HS-27A (cell line): Measurements from ENCODE around the gene ZFP42.
"Not testable (repeated sequence)": the region's sequence is repeated elsewhere in the genome, so short reads cannot be mapped to it uniquely, and the experiment has no call there.

Experiments used
- DNase-seq: peaks from one replicate; pipeline ENCODE4 v3.0.0-alpha.2; 2012; ENCODE audit warnings: low read depth, missing footprints

Gene ZFP42

DNA sequence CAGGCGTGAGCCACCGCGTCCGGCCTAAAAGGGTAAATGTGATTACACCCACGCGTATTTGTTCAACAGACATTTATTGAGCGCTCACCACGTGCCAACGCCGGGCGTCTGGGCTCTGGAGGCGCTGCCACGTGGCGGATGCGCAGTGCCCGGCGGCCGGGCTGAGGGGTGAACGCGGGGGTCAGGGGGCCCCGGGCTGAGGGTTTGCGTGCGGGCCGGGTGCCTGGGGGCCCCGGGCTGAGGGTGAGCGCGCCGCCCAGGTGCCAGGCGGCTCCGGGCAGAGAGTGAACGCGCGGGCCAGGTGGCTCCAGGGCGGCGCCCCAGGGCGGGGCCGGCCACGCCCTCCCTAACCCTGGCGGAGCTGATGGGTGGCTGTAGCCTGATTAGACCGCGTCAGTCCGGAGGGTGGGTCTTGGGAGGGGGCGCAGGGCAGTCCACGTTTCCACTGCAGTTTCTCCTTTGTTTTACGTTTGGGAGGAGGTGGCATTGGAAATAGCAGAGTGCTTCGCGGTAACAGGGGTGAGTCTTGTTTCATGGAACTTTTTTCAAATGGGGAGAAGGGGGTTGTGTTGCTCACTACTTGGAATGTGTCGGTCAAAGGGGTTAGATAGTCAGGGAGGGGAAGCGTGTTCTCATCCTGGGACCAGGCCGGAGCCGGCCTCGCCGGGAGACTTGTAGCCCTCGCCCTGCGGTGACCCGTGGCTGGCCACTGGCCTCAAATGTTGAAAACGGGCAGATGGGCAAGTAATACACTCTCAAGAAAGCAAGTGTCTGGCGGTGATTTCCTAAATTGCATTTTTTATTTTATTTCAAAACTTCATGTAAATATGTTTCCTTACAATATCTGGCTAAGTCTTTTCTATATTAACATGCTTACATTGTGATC, at the start of gene ZFP42:
Gene ZFP42 (plus strand): TSS at position 450 of the 886 bp plus-strand sequence. CDS start 7,037 bp downstream, outside the sequence.
- no peak for DNase-seq

DNA sequence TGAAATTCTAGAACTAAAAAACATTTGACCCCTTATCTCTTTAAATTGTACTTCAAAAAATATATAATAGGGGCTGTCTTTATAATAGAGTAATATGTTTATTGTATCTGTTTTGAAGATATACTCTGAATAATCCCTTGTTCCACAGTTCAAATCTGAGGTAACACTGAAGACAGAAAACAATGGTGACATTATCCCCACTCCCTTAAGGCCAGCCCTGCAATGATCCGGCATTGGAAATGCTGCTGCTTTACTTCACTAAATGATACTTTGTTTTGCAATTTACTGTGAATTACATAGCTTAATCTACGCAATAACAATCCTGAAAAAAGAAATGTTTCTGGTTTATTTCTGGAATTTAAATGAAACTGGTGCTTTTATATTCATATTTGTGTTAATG, 34.4 kb upstream of the ZFP42 start:
- no peak for DNase-seq

DNA sequence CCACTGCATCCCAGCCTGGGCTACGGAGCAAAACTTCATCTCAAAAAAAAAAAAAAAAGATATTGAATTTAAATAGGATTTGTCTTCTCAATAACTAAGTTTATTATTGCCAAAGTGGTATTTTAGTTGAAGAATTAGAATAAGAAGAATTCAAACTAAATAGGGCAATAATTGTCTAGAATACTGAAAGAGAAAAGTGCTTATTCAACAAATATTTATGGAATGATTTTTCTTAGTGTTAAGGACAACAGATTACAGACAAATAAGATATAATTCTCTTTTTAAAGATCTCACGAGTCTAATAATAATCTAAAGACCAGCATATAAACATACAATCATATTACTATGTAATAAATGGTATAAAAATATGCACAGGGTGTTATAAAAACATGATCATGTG, 33.6 kb upstream of the ZFP42 start:
- DNase-seq, result no peak

DNA sequence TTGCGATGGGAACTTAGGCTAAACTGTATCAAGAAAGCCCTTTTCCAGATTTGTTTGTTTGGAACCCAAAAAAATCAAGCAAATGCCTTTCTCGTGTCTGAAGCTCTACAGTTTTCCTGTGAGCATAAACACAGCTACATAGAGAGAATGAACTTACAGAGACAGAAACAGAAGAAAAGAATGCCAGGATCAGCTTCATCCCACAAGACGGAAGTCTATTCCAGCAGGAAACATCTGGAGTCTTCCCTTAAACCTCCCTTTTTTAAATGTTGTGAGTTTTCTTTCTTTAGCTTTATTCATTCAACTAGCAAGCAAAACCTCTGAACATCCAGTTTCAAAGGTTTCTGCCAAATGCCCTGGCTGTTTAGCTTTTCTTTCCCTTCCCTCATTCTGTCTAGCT, 32.6 kb upstream of the ZFP42 start:
- DNase-seq, result no peak

DNA sequence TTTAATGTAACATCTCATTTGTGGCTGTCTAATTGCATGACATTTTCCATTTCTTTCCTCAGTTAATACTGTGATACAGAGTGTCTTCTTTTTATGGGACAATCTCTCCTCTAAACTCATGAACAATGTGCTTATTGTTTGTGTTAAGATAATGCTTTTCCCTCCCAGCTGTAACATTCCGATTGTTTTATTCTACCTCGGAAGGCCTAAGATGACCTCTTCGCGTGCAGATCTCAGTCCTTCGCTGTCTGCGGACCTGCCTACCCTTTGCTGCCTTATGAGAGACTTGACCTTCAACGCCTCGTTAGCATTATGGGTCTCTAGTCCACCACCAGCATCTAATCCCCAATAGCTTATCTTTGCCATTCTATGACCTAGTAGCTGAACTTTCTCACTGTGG, 29.8 kb upstream of the ZFP42 start:
- DNase-seq, result no peak

DNA sequence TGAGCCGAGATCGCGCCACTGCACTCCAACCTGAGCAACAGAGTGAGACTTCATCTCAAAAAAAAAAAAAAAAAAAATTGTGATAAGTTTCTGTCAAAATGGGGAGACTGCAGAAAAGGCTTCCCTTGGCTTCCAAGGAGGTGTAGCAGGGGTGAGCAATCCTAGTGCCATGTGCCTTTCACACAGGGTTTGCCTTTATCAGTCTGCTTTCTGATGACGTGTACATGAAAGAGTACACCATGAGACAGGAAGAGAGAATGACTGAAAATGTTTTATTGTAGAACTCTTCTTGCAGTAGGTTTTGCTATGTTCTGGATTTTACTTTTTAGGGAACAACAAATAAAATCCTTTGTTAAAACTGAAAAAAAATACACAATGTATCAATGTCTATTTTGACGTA, 23.4 kb upstream of the ZFP42 start:
- DNase-seq, result no peak

DNA sequence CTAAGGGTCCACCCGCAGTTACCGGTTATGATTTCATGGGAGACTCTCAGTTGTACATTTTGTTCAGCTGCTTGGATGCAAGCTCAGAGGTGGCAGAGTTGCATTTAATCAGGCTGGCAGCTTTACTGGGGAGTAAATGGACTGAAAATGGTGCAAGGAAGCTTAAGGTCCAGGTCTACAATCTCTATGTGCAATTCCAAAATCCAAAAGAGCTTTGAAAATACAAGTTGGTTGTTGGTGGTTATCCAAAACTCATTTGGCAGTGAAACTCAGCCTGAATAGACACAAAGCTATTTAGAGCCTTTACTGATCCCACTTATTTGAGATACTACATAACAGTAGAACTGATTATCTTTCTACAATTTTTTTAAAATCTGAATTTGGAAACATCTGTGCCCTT, 11.8 kb upstream of the ZFP42 start:
- no peak for DNase-seq

DNA sequence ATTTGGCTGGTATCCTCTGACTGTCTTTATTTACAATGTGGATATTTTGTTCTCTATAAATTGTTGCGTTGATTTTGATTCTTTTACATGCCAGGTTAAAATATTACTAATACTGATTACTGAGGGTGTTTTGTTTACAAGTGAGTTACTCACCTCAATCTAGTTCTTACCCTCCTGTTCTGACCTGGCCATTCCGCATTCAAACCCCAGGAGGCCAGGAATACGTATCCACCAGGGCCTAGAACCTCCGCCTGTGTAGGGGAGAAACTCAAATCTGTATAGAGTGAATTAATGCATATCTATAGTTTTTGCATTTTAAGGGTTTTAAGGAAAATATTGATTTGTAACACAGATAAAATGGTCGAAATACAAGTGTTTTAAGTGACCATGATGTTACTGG, 2.6 kb upstream of the ZFP42 start:
- DNase-seq, result no peak

DNA sequence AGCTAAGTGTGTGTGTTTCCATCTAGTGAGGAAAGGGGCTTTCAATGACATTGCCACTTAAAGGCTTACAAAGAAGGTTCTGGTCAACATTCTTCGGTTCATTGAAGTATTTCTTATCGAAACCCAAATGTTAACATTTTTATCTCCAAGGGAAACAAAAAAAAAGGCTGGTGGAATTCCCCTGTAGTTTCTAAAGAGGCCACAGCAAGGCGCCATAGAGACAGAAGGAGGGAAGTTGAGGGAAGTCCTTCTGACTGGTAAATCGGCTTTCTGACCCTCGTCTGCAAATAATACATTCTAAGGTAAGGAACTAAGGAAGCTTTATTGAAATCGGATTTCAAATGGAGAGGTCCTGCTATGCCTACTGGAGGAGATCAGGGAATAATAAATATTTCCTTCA, 1.7 kb upstream of the ZFP42 start:
- DNase-seq, result no peak

DNA sequence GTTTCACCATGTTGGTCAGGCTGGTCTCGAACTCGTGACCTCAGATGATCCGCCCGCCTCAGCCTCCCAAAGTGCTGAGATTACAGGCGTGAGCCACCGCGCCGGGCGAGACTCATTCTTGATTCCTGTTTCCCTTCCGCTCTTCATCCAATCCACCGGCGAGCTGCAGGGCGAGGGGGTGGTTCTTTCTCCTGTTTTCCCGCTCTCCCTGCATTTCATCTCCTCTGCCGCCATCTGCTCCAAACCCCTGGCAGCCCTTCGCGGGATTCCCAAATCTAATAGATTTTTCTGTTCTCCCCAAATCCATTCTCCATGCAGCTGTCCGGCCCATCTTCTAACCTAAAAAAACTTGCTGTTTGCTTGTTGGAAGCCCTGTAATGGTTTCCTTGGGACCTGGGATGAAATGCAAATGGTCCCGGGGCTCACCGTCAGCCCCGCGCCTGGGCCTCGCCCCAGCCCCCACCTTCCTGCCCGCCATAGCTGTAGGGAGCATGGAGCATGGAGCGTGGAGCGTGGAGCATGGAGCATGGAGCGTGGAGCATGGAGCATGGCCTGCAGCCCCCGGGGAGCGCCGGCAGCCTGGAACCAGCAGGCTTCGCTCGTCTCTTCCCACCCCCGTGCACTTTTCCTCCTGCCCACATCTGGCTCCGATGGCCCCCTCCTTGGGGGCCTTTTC, 1.1 kb downstream of the ZFP42 start:
- DNase-seq, result no peak

DNA sequence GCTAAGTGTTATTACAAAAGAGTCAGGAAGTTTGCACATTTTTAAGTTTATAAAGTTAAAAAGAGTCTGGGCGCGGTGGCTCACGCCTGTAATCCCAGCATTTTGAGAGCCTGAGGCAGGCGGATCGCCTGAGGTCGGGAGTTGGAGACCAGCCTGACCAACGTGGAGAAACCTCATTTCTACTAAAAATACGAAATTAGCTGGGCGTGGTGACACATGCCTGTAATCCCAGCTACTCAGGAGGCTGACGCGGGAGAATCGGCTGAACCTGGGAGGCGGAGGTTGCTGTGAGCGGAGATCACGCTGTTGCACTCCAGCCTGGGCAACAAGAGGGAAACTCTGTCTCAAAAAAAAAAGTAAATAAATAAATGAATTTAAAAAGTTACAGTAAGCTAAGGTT, 2.4 kb downstream of the ZFP42 start:
- not testable (repeated sequence) for DNase-seq

DNA sequence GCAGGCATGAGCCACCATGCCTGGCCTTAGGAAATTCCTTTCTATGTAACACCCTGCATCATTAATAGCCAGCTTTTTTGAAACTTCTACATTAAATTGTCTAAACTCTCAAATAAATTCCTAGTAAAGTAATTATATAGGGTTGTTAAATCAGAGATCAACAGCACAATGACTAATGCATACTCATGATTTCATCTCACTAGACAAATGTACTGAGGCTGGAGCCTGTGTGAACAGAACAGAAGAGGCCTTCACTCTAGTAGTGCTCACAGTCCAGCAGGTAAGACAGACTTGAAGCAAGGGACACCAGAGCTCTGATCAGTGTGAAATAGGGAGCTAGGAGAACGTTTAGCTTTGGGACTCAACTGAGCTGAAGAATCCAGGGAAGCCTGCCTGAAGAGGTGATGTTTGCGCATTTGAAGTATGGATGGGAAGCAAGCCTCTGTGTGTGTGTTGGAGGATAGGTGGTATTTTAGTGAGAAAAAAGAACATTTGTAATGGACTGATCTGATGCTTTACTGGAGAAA, 3.9 kb downstream of the ZFP42 start:
- no peak for DNase-seq

DNA sequence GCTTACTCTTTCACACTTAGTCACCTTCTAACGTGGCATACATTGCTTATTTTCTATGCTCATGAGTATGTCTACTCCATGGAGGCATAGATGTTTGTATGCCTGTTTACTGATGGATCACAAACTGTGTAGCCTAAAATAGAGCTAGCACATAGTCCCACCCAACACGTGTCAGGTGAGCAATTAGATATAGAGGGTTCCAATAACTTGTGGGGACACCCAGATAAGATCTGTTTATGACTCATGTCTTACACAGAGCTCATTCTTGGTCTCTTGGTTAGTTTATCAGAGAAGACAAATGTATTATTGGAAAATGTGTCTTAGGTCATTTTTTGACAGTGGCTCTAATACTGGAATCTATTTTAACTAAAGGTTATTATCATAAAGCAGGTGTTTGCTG, 6.8 kb downstream of the ZFP42 start:
- no peak for DNase-seq

DNA sequence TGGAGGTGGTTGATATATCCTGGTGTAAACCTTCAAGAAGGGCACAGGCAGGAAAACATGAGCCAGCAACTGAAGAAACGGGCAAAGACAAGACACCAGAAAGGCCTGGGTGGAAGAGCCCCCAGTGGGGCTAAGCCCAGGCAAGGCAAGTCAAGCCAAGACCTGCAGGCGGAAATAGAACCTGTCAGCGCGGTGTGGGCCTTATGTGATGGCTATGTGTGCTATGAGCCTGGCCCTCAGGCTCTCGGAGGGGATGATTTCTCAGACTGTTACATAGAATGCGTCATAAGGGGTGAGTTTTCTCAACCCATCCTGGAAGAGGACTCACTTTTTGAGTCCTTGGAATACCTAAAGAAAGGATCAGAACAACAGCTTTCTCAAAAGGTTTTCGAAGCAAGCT, 7.2 kb downstream of the ZFP42 start:
- no peak for DNase-seq

DNA sequence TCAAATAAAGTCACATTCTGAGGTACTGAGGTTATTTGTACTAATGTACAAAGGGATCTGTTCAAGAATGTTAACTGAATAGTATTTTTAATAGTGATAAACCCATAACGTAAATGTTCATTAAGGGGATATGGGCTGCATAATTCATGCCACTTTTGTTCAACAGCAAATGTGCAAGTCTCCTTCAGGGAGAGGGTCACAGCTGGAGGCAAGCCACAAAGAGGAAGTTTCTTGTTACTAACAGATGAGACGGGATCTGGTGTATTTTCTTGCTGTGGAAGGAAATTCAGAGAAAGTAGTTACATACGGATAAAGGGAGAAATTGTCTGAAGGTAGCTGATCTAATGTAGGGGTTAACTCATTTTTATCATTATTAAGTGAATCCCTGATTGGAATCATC, 10.0 kb downstream of the ZFP42 start:
- no peak for DNase-seq

DNA sequence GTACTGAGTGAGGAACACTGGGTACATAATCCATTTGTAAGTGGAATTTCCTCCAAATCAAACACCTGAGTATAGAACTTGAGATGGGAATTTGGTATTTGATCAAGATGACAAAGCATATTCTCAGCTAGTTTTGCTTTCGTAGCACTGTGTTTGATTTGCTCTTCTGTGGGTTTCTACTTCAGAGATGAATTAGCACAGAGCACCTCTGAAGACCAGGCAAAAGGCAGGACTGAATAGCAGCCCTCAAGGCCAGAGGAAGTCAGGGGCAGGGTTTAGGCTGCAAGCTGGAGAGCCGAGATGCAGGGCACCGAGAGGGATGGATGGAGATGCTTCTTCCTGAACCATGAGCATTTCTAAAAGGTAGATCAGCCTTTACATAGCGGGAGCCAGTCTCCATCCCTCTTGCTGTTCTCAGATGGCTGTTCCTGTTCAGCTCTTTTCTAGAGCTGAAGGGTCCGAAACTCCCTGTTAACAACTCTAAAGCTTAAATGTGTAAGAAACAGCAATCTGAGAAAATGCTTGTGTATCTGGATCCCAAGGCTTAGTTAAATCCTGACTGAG, 10.8 kb downstream of the ZFP42 start:
- no peak for DNase-seq

DNA sequence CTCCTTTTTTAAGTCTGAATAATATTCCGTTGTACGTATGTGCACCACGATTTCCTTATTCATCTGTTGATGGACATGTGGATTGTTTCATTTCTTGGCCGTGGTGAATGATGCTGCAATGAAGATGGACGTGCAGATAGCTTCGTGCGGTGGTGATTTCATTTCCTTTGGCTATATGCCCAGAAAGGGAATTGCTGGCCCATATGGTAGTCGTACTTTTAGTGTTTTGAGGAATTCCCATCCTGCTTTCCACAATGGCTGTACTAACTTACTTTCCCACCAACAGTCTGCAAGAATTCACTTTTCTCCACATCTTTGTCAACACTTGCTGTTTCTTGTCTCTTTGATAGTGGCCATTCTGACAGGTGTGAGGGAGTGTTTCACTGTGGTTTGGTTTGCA, 12.8 kb downstream of the ZFP42 start:
- no peak for DNase-seq

DNA sequence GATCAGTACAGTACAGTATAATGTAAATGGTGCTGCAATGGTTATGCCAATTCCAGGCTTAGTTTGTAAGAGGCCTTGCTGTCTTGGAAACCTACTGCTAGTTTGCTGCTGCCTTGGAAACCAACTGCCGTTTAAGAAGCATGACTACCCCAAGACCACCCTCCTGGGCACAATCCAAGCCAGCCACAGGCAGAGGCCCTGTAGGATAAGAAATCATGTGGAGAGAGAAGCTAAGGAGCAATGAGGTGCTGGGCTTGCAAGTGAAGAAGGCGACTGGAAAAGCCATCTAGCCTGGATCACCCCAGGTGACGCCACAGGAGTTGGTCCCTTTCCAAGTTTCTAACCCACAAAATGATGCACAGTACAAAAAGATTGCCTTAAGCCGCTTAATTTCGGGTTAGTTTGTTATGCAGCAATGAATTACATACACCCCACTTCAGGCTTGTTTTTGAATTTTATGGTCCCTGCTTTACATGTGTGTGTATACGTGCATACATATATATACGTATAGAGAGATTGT, 16.9 kb downstream of the ZFP42 start:
- DNase-seq, result no peak

DNA sequence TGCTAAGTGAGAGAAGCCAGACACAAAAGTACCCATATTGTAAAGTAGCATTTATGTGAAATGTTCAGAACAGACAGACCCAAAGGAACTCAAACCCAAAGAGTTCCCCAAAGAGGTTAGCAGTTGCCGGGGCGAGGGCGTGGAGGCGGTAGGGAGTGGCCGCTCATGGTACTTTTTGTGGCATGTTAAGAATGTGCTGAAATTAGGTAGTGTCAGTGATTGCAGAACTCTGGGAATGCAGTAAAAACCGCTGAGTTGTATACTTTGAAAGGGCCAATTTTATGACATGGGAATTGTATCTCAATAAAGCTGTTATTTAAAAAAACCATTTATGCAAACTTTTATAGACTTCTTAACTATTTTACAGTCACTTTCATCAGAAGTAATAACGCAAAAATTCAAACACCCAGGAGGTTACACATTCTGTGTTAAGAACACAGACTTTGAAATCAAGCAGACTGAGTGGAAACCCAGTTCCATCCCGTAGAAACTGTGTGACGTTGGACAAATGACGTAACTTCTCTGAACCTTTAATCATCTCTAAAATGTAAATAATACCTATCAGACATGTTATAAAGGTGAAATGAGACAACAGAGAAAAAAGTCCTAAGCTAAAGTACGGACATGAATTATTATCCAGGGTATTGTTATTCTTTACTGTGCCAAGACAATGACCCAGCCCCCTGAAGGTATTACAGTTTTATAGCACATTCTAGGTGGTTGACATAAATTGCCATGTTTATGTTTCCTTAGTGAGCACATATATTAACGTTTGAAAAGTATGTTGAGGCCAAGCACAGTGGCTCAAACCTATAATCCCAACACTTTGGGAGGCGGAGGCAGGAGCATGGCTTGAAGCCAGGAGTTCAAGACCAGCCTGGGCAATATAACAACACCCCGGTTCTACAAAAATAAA, 19.7 kb downstream of the ZFP42 start:
- DNase-seq, result no peak

DNA sequence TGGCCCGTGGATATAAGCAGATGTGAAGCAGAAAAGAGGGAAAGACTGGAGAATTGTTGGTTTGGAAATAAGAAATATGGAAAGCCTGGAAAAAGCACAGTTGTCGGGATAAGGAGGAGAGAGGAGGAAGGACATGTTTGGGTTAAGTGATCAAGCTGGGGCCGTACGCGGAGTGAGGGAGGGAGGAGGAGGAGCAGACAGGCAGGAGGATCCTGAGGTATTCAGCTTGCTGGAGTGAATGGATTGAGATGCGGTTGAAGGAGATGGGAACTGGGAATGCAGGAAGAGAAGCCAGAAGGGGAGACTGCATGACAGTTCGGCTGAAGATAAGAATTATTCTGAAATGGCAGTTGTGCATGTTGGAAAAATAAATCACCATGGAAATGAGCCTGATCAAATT, 21.2 kb downstream of the ZFP42 start:
- no peak for DNase-seq

DNA sequence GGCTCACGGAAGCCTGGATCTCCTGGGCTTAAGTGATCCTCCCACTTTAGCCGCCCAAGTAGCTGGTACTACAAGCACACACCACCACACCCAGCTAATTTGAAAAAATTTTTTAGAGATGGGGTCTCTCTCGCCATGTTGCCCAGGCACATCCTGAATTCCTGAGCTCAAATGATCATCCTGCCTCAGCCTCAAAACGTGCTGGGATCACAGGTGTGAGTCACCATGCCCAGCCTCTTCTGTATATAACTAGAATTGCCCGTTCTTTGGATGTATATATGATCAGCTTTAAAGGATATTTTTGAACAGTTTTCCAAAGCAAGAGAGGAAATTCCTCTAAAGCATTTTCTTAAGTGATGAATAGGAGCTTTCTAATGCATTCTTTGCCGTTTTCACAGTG, 22.7 kb downstream of the ZFP42 start:
- no peak for DNase-seq
